ENCODE data around the gene FAM174C. TPM values are rescaled to one million over a fixed set of nuclear protein-coding genes. Genes with fewer than 3 reads are reported as not detected.

Gene FAM174C
- total and polyA plus RNA-seq, 2 donors (not counting 3 experiments of a cell fraction or from before 2014, with no cell fraction given): 46.7 to 83.9 TPM

DNA sequence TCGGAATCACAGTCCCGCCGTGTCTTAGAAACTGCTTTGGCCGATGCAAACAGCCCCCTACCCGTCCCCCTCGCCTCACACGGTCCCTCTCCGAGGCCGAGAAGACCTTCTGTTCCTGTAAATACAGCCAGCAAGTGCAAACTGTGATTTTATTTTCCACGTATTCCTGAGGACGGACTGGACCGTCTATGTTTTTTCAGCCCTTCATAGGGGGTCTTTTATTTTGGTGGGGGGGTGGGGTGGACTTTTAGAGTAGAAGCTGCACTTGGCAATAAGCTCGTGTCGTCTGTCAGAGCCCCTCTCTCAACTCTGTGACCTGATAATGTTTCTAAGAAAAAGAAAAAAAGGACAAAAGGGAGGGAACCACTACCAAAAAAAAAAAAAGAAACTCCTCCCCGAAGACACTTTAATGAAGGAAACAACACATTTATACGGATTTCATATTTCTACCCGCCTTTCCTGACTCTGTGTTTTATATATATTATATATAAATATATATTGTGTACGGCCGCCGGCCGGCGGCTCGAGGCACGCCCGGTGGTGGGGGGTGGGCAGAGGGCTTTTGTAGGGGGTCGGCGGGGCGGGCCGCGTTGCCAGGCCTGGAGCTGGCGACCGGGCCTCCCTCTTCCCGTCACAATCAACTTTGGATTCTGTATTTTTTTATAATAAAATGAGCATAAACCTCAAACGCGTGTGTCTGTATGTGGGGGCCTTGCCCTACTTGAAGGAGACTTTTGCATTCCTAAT is 25.6 kb downstream of the FAM174C start:
- Histone ChIP-seq H4K20me1 (replicated peaks; ENCODE audit: control insufficient read depth, extremely low read depth, insufficient read depth, low read length) (no peaks in the 10 kb centered on the region), H3K4me2 (ENCODE audit: insufficient read depth, low read length) (no peak overlapping the region), H3K9me1 (replicated peaks; ENCODE audit: control insufficient read depth, extremely low read depth, insufficient read depth, low read length) (no peaks in the 10 kb centered on the region), H3K27ac (ENCODE audit: insufficient read depth, low read depth, low read length) (no peak overlapping the region), H3K79me2 (ENCODE audit: control insufficient read depth, insufficient read depth, low read length) (no peaks in the 10 kb centered on the region), H3K4me1 (ENCODE audit: control insufficient read depth, extremely low read depth, insufficient read depth, low read length) (no peaks in the 10 kb centered on the region), H3K9ac (replicated peaks; ENCODE audit: extremely low read depth, insufficient read depth, low read length) (no peak overlapping the region), H3K9me3 (replicated peaks; ENCODE audit: control insufficient read depth, insufficient read depth, low read length) (no peaks in the 10 kb centered on the region), H3K4me3 (replicated peaks in 1 of 3; ENCODE audit: insufficient read depth in 1 of 3, low read depth in 1 of 3, low read length in 3 of 3) (no peak overlapping the region), H2AFZ (ENCODE audit: low read depth, low read length) (no peak overlapping the region), H3K27me3 (ENCODE audit: control insufficient read depth in 2 of 2, insufficient read depth in 2 of 2, low read length in 2 of 2) (no peaks in the 10 kb centered on the region), H3K36me3 (ENCODE audit: control insufficient read depth in 2 of 2, extremely low read depth in 1 of 2, insufficient read depth in 2 of 2, low read length in 2 of 2) (no peaks in the 10 kb centered on the region)
- no peak for TF ChIP-seq MYC (IDR thresholded peaks at IDR 0.05; ENCODE audit: low read depth, low read length)
- TF ChIP-seq GATA2 (IDR thresholded peaks at IDR 0.05; ENCODE audit: insufficient read depth, insufficient read length, low read depth, low read length): no peak
- TF ChIP-seq EZH2 (IDR thresholded peaks at IDR 0.05; ENCODE audit: borderline replicate concordance, low read depth, low read length, severe bottlenecking): no peak
- TF ChIP-seq JUN (IDR thresholded peaks at IDR 0.05; ENCODE audit: borderline replicate concordance, insufficient read depth, insufficient read length, low read depth): no peak
- TF ChIP-seq, protein P1, sequence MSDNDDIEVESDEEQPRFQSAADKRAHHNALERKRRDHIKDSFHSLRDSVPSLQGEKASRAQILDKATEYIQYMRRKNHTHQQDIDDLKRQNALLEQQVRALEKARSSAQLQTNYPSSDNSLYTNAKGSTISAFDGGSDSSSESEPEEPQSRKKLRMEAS (IDR thresholded peaks at IDR 0.05; ENCODE audit: insufficient read depth, insufficient read length): no peak
- no peak for TF ChIP-seq POLR2A (IDR thresholded peaks at IDR 0.05; ENCODE audit: low read depth, low read length)
- TF ChIP-seq FOS (IDR thresholded peaks at IDR 0.05; ENCODE audit: borderline replicate concordance, insufficient read depth, low read length): no peak
- TF ChIP-seq POLR2AphosphoS5 (IDR thresholded peaks at IDR 0.05; ENCODE audit: insufficient read depth, low read depth, low read length): no peak
- TF ChIP-seq, protein P2, sequence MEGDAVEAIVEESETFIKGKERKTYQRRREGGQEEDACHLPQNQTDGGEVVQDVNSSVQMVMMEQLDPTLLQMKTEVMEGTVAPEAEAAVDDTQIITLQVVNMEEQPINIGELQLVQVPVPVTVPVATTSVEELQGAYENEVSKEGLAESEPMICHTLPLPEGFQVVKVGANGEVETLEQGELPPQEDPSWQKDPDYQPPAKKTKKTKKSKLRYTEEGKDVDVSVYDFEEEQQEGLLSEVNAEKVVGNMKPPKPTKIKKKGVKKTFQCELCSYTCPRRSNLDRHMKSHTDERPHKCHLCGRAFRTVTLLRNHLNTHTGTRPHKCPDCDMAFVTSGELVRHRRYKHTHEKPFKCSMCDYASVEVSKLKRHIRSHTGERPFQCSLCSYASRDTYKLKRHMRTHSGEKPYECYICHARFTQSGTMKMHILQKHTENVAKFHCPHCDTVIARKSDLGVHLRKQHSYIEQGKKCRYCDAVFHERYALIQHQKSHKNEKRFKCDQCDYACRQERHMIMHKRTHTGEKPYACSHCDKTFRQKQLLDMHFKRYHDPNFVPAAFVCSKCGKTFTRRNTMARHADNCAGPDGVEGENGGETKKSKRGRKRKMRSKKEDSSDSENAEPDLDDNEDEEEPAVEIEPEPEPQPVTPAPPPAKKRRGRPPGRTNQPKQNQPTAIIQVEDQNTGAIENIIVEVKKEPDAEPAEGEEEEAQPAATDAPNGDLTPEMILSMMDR (IDR thresholded peaks at IDR 0.05; ENCODE audit: extremely low read depth in 1 of 2, insufficient read depth in 1 of 2, low read depth in 1 of 2, low read length in 2 of 2): no peak
- ChIA-PET CTCF (interaction anchor here (1.2 kb wide), 1 partner anchor 15 kb away, joined by 3 read pairs; no protein-coding TSS in a partner anchor), POLR2A (no interaction called here)
- BruUV-seq (replicated peaks): no TSS peak
- no peak for DNase-seq (ENCODE audit: low read depth, low spot score)
- FAIRE-seq: no peak
- dilution Hi-C loops (cut with MboI; ENCODE audit: extremely low pct_ligation_motif_present, low sequenced_read_pairs): no loop called here
- intact Hi-C loops (cut with micrococcal nuclease): no loop called here
